MM.1S (cell line): Measurements from ENCODE around the gene DHRSX.
A peak's percentile ranks its signal among the peaks of the same experiment; 100 is the strongest.

Experiments
- DNase-seq: peaks from one replicate; pipeline ENCODE4 v3.0.0-alpha.2; 2015
- H2AFZ ChIP-seq: fragments of 300-600 bp; sonication (generic); 2 replicates; pipeline ENCODE4 v1.6.0; 2016; ENCODE audit warnings: antibody characterized with exemption, low read length
- H3F3A ChIP-seq: fragments of 300-600 bp; sonication (generic); 2 replicates; pipeline ENCODE4 v1.6.1; 2016; ENCODE audit warnings: mild to moderate bottlenecking, antibody characterized with exemption, low read length, moderate library complexity, mixed read lengths; ENCODE audit not compliant: insufficient read depth
- H3K27ac ChIP-seq: fragments of 300-600 bp; sonication (generic); 2 replicates; pipeline ENCODE4 v1.5.1; 2016; ENCODE audit warnings: mild to moderate bottlenecking, low read length
- H3K27me3 ChIP-seq: fragments of 300-600 bp; sonication (generic); replicated peaks from 2 replicates; pipeline ENCODE4 v1.6.0; 2016; ENCODE audit warnings: low read length; ENCODE audit not compliant: insufficient read depth
- H3K36me3 ChIP-seq: fragments of 300-600 bp; sonication (generic); replicated peaks from 2 replicates; pipeline ENCODE4 v1.6.1; 2016; ENCODE audit warnings: mild to moderate bottlenecking, low read length, mixed read lengths; ENCODE audit not compliant: insufficient read depth
- H3K4me1 ChIP-seq: fragments of 300-600 bp; sonication (generic); 2 replicates; pipeline ENCODE4 v1.6.1; 2016; ENCODE audit warnings: low read length, mixed read lengths
- H3K4me2 ChIP-seq: fragments of 300-600 bp; sonication (generic); 2 replicates; pipeline ENCODE4 v1.6.0; 2016; ENCODE audit warnings: low read depth, low read length
- H3K4me3 ChIP-seq: fragments of 300-600 bp; sonication (generic); 2 replicates; pipeline ENCODE4 v1.5.1; 2016; ENCODE audit warnings: low read length, mixed read lengths
- H3K79me2 ChIP-seq: fragments of 300-600 bp; sonication (generic); 2 replicates; pipeline ENCODE4 v1.6.1; 2016; ENCODE audit warnings: mixed run types, low read length, mixed read lengths
- H3K9ac ChIP-seq: fragments of 300-600 bp; sonication (generic); 2 replicates; pipeline ENCODE4 v1.6.1; 2016; ENCODE audit warnings: low read length, mixed read lengths
- H3K9me2 ChIP-seq: fragments of 300-600 bp; sonication (generic); replicated peaks from 2 replicates; pipeline ENCODE4 v1.6.1; 2016; ENCODE audit warnings: mild to moderate bottlenecking, low read length, mixed read lengths; ENCODE audit not compliant: insufficient read depth
- H3K9me3 ChIP-seq: fragments of 300-600 bp; sonication (generic); replicated peaks from 2 replicates; pipeline ENCODE4 v1.6.1; 2016; ENCODE audit warnings: mild to moderate bottlenecking, low read length, mixed read lengths; ENCODE audit not compliant: insufficient read depth
- H4K20me1 ChIP-seq: fragments of 300-600 bp; sonication (generic); 2 replicates; pipeline ENCODE4 v1.6.1; 2016; ENCODE audit warnings: mild to moderate bottlenecking, low read length, moderate library complexity, mixed read lengths; ENCODE audit not compliant: insufficient read depth
- EZH2 ChIP-seq: fragments of 300-600 bp; sonication (generic); optimal IDR thresholded peaks from 2 replicates; pipeline ENCODE3; 2017; ENCODE audit warnings: low read depth, mild to moderate bottlenecking, antibody characterized with exemption, low read length, mixed read lengths
- EZH2phosphoT487 ChIP-seq: fragments of 300-600 bp; sonication (generic); IDR thresholded peaks from 2 replicates; pipeline ENCODE4 v1.6.1; 2018; ENCODE audit warnings: antibody characterized with exemption, low read length
- TF ChIP-seq, protein P1 (sequence below): fragments of 300-600 bp; sonication (generic); IDR thresholded peaks from 2 replicates; pipeline ENCODE4 v1.5.1; 2016; ENCODE audit warnings: antibody characterized with exemption, low read length, mixed read lengths

The DHRSX gene

DNA sequence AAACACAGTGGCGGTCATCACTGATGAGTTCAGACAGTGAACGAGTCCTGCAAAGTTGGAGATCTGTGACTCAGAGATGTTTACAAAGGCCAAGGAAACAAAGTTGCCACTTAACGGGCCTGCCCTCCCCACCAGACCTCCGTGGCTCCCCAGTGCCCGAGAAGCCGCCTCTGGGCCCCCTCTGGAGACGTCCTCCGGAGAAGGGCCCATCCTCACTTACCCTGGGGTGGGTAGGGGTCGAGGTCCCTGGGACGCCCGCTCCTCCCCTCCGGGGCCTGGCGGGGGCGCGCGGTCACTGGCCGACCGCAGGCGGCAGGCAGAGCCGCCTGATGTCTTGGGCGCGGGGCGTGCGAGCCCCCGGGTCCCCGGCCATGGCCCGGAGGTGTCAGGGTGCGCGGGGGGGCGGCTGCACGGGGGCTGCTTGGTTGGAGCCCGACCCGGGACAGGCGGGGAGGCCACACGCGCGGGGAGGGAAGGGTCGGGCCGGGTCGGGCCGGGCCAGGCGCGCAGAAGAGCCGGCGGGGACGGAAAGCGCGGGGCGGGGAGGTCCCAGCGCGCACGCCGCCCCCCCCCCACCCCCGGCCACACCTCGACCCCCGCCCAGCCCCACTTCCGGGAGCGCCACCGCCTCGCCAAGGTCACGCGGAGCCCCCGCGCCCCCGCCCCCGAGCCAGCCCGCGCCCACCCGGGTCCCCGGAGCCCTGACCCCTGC lies 529 bp downstream of the DHRSX start:
- Histone ChIP-seq H3K27ac (no peak overlapping the region), H3K4me3 (peak overlapping the region; percentile 73), H3K79me2 (peaks cover 31% of the 10 kb centered on the region), H3K27me3 (no peaks in the 10 kb centered on the region), H3K36me3 (no peaks in the 10 kb centered on the region), H3K9me3 (no peaks in the 10 kb centered on the region), H3K4me2 (peak overlapping the region; percentile 50; the same call in 1 of the 2 replicates), H3F3A (no peaks in the 10 kb centered on the region), H4K20me1 (no peaks in the 10 kb centered on the region), H3K4me1 (no peaks in the 10 kb centered on the region), H3K9ac (peak overlapping the region; percentile 69), H2AFZ (peak overlapping the region; percentile 15; the same call in 1 of the 2 replicates), H3K9me2 (no peaks in the 10 kb centered on the region)
- TF ChIP-seq, protein P1, sequence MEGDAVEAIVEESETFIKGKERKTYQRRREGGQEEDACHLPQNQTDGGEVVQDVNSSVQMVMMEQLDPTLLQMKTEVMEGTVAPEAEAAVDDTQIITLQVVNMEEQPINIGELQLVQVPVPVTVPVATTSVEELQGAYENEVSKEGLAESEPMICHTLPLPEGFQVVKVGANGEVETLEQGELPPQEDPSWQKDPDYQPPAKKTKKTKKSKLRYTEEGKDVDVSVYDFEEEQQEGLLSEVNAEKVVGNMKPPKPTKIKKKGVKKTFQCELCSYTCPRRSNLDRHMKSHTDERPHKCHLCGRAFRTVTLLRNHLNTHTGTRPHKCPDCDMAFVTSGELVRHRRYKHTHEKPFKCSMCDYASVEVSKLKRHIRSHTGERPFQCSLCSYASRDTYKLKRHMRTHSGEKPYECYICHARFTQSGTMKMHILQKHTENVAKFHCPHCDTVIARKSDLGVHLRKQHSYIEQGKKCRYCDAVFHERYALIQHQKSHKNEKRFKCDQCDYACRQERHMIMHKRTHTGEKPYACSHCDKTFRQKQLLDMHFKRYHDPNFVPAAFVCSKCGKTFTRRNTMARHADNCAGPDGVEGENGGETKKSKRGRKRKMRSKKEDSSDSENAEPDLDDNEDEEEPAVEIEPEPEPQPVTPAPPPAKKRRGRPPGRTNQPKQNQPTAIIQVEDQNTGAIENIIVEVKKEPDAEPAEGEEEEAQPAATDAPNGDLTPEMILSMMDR, result 0 out of 2 replicates have a peak, but pooled peaks have one; percentile 6
- TF ChIP-seq EZH2phosphoT487 (no peak), EZH2 (no peak)
- DNase-seq, result peak; percentile 7

DNA sequence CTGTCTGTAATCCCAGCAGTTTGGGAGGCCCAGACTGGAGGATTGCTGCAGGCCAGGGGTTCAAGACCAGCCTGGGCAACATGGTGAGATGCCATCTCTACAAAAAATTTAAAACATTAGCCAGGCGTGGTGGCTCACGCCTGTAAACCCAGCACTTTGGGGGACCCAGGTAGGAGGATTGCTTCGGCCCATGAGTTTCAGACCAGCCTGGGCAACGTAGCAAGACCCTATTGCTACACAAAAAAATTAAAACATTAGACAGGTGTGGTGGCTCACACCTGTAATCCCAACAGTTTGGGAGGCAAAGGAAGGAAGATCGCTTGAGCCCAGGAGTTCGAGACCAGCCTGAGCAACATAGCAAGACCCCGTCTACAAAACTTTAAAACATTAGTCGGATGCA lies 1.3 kb downstream of the DHRSX start:
- no peaks in the 10 kb centered on the region for H3K4me1 ChIP-seq
- H3K9me2 ChIP-seq, result no peaks in the 10 kb centered on the region
- no peaks in the 10 kb centered on the region for H3K27me3 ChIP-seq
- peak overlapping the region; percentile 50; the same call in 1 of the 2 replicates for H3K4me2 ChIP-seq
- no peaks in the 10 kb centered on the region for H4K20me1 ChIP-seq
- H3K9ac ChIP-seq, result no peak overlapping the region
- H3K79me2 ChIP-seq, result peaks cover 31% of the 10 kb centered on the region
- H2AFZ ChIP-seq, result no peak overlapping the region
- peak overlapping the region; percentile 73 for H3K4me3 ChIP-seq
- TF ChIP-seq, protein P1, result no peak
- TF ChIP-seq EZH2phosphoT487, result no peak
- no peak for TF ChIP-seq EZH2
- H3K9me3 ChIP-seq, result no peaks in the 10 kb centered on the region
- no peak for DNase-seq
- H3K36me3 ChIP-seq, result no peaks in the 10 kb centered on the region
- H3F3A ChIP-seq, result no peaks in the 10 kb centered on the region
- no peak overlapping the region for H3K27ac ChIP-seq

DNA sequence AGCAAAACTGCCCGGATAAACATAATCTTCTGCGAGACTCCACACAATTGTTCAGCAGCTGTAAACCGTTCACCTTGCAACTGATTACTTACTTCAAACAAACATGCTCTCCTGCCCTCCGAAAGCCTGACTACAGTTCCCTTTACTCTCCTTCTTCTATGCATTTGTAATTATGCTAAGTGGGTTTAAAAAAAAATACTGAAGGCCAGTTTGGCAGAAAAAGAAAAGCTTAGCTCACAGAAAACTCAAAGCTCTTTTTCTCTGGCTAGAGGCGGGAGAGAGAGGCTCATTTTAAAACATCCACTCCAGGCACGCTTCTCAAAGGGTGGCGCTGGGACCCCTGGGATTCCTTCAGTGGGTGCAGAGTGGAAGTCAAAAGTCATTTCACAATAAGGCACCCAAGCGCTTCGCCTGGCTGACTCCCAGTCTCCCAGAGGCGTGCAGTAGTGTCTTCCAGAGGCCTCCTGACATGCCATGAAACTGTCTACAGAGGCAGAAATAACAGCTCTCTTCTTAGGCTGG lies 1.9 kb downstream of the DHRSX start:
- Histone ChIP-seq H3K4me1 (no peaks in the 10 kb centered on the region), H3K9ac (no peak overlapping the region), H3K4me3 (no peak overlapping the region), H4K20me1 (no peaks in the 10 kb centered on the region), H3K9me2 (no peaks in the 10 kb centered on the region), H3F3A (no peaks in the 10 kb centered on the region), H3K36me3 (no peaks in the 10 kb centered on the region), H3K9me3 (no peaks in the 10 kb centered on the region), H2AFZ (no peak overlapping the region), H3K79me2 (peaks cover 31% of the 10 kb centered on the region), H3K27ac (no peak overlapping the region), H3K27me3 (no peaks in the 10 kb centered on the region), H3K4me2 (no peak overlapping the region)
- DNase-seq, result no peak
- TF ChIP-seq, protein P1, result no peak
- no peak for TF ChIP-seq EZH2phosphoT487
- no peak for TF ChIP-seq EZH2
